ENCODE results near the gene PTPRG.

DNA sequence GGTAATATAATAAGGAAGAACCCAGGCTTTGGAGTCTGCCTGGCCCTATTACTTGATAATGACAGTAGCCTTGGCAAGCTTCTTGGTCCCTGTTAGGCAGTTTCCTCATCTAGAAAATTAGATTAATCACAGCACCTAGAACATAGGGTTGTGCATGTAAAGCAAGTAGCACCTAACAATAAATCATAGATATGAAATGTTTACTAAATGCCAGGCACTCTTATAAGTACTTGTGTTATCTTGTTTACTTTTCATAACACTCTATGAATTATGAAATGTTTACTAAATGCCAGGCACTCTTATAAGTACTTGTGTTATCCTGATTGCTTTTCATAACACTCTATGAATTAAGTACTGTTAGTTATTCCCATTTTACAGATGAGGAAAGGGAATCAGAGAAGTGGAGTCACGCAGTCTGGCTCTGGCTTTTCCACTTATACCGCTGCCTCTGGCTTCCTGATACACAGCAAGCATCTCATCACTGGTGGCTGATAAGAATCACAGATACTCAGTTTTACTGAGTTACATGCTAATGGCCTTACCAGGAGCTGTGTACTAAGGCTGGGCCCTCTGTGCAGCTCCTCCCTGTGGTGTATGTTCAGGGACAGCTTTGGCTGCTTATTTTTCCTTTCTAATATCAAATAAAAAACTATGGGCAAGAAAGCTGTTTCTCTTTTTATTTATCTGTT, 688.6 kb downstream of the PTPRG start:
- TF ChIP-seq POLR2AphosphoS5 (IDR thresholded peaks at IDR 0.05; ENCODE audit: low read depth, low read length) (no peak), POLR2A (IDR thresholded peaks at IDR 0.05; ENCODE audit: low read depth, low read length) (no peak), TAF1 (IDR thresholded peaks at IDR 0.05; ENCODE audit: borderline replicate concordance, low read depth, low read length) (no peak)
